ENCODE results near the gene ZSCAN20. TPM values are rescaled to one million over a fixed set of nuclear protein-coding genes. Genes with fewer than 3 reads are reported as not detected.
A peak's percentile ranks its signal among the peaks of the same experiment; 100 is the strongest.

The ZSCAN20 gene
- polyA plus RNA-seq (2013, experiment 1 of 4): 5.3 TPM
- polyA plus RNA-seq (2013, experiment 2 of 4): 5.7 TPM
- 4.9 TPM for polyA plus RNA-seq (2013, experiment 3 of 4)
- polyA plus RNA-seq (2013, experiment 4 of 4): 5.4 TPM

- Histone ChIP-seq H3K27ac (ENCODE audit: insufficient read depth, low read depth, low read length, poor library complexity, severe bottlenecking) (no peak within 1 kb of the TSS), H3K27me3 (ENCODE audit: control insufficient read depth, insufficient read depth, low read length, poor library complexity, severe bottlenecking) (no peaks in the 10 kb centered on the region), H3K4me1 (ENCODE audit: control insufficient read depth, insufficient read depth, low read length) (no peaks in the 10 kb centered on the region), H3K4me3 (ENCODE audit: insufficient read depth, low read depth, low read length) (peak within 1 kb of the TSS; percentile 51), H3K9me3 (ENCODE audit: control insufficient read depth, low read length) (no peaks in the 10 kb centered on the region), H3K36me3 (ENCODE audit: control insufficient read depth, insufficient read depth, low read length) (no peaks in the 10 kb centered on the region)
- 2 to 3% methylated on average over 38 of the region's 38 CpGs for WGBS, 2 experiments
These were observed at the start of gene ZSCAN20 for GRCh38 chr1:33472269-33472980. Gene ZSCAN20 (plus strand): TSS chr1:33472645. CDS start chr1:33479289, 6,644 bp downstream.

DNA sequence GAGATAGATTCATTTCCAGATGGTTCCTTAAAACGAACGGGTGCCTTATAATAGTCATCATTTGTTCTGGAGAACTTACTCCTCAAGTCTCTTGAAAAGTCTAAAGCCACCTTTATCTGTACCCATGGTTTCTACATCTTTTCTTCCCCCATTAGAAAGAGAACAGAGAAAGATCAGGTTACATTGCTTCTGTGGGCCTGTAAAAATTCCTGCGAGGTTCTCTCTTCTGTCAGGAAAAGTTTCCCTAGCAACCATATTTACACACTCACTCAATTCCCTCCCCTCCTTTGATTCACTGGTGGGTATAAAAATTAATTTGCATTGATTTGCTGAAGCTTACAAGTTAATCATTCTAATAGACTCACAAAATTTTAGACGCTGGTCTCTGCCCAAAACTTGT is 48.2 kb upstream of the ZSCAN20 start:
- Histone ChIP-seq H3K4me3 (ENCODE audit: insufficient read depth, low read depth, low read length) (no peak overlapping the region), H3K9me3 (ENCODE audit: control insufficient read depth, low read length) (no peaks in the 10 kb centered on the region), H3K4me1 (ENCODE audit: control insufficient read depth, insufficient read depth, low read length) (peaks cover 17% of the 10 kb centered on the region), H3K27me3 (ENCODE audit: control insufficient read depth, insufficient read depth, low read length, poor library complexity, severe bottlenecking) (peaks cover 7% of the 10 kb centered on the region), H3K36me3 (ENCODE audit: control insufficient read depth, insufficient read depth, low read length) (no peaks in the 10 kb centered on the region), H3K27ac (ENCODE audit: insufficient read depth, low read depth, low read length, poor library complexity, severe bottlenecking) (no peak overlapping the region)
- WGBS, 2 experiments: 31 to 49% methylated on average over 3 to 4 of the region's 4 CpGs

DNA sequence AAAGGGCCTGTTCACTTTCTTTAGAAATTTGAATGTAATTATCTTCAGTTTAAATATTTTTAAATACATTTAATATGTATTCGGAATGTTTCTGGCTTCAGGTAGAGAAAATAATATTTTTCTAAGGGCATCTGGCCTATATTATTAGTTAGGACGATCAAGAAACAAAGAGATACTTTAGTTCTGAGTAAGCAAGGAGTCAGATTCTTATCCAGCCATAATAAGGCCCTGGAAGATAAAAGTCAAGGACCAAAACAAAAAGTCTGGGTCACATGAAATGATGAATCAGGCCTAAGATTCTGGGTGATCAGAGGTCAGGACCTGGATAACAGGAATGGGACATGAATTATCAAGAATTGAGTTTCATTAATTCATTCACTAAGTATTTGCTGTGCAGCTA is 47.8 kb upstream of the ZSCAN20 start:
- Histone ChIP-seq H3K36me3 (ENCODE audit: control insufficient read depth, insufficient read depth, low read length) (no peaks in the 10 kb centered on the region), H3K4me3 (ENCODE audit: insufficient read depth, low read depth, low read length) (no peak overlapping the region), H3K27me3 (ENCODE audit: control insufficient read depth, insufficient read depth, low read length, poor library complexity, severe bottlenecking) (peaks cover 11% of the 10 kb centered on the region), H3K27ac (ENCODE audit: insufficient read depth, low read depth, low read length, poor library complexity, severe bottlenecking) (no peak overlapping the region), H3K4me1 (ENCODE audit: control insufficient read depth, insufficient read depth, low read length) (peaks cover 21% of the 10 kb centered on the region), H3K9me3 (ENCODE audit: control insufficient read depth, low read length) (no peaks in the 10 kb centered on the region)
- 55 to 87% methylated on average over 1 to 2 of the region's 2 CpGs for WGBS, 2 experiments

- H3K9me3 ChIP-seq (ENCODE audit: control insufficient read depth, low read length): no peaks in the 10 kb centered on the region
- H3K4me1 ChIP-seq (ENCODE audit: control insufficient read depth, insufficient read depth, low read length): peaks cover 24% of the 10 kb centered on the region
- peaks cover 17% of the 10 kb centered on the region for H3K27me3 ChIP-seq (ENCODE audit: control insufficient read depth, insufficient read depth, low read length, poor library complexity, severe bottlenecking)
- no peaks in the 10 kb centered on the region for H3K36me3 ChIP-seq (ENCODE audit: control insufficient read depth, insufficient read depth, low read length)
- H3K27ac ChIP-seq (ENCODE audit: insufficient read depth, low read depth, low read length, poor library complexity, severe bottlenecking): no peak overlapping the region
- H3K4me3 ChIP-seq (ENCODE audit: insufficient read depth, low read depth, low read length): no peak overlapping the region
- 90 to 100% methylated on average over 2 of the region's 2 CpGs for WGBS, 2 experiments
These were observed 46.5 kb upstream of the ZSCAN20 start for GRCh38 chr1:33425900-33426299.

GRCh38 chr1:33426916-33427315 is 45.5 kb upstream of the ZSCAN20 start:
- Histone ChIP-seq H3K4me3 (ENCODE audit: insufficient read depth, low read depth, low read length) (no peak overlapping the region), H3K36me3 (ENCODE audit: control insufficient read depth, insufficient read depth, low read length) (no peaks in the 10 kb centered on the region), H3K27ac (ENCODE audit: insufficient read depth, low read depth, low read length, poor library complexity, severe bottlenecking) (no peak overlapping the region), H3K4me1 (ENCODE audit: control insufficient read depth, insufficient read depth, low read length) (peaks cover 21% of the 10 kb centered on the region), H3K9me3 (ENCODE audit: control insufficient read depth, low read length) (no peaks in the 10 kb centered on the region), H3K27me3 (ENCODE audit: control insufficient read depth, insufficient read depth, low read length, poor library complexity, severe bottlenecking) (peaks cover 17% of the 10 kb centered on the region)
- WGBS, 2 experiments: 93 to 95% methylated on average over 3 of the region's 3 CpGs

DNA sequence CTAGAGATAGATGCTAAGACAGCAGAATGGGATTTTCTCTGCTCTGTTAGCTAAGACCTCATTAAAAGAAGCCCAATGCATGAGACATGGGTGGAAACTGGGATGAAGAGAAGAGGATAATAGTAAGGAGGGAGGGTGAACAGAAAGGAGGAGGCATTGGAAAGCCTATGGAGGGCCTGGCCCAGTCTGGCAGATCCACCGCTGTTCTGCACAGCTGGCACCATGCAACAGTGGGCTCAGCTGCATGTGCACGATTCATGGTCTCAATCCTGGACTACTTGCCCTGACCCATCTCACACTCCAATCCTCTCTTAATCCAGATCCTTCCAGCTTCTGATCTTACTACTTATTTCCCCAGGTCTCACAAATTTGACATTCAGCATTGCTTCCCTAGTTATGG is 43.8 kb upstream of the ZSCAN20 start:
- Histone ChIP-seq H3K27ac (ENCODE audit: insufficient read depth, low read depth, low read length, poor library complexity, severe bottlenecking) (no peak overlapping the region), H3K9me3 (ENCODE audit: control insufficient read depth, low read length) (no peaks in the 10 kb centered on the region), H3K27me3 (ENCODE audit: control insufficient read depth, insufficient read depth, low read length, poor library complexity, severe bottlenecking) (peaks cover 17% of the 10 kb centered on the region), H3K4me3 (ENCODE audit: insufficient read depth, low read depth, low read length) (no peak overlapping the region), H3K4me1 (ENCODE audit: control insufficient read depth, insufficient read depth, low read length) (peaks cover 16% of the 10 kb centered on the region), H3K36me3 (ENCODE audit: control insufficient read depth, insufficient read depth, low read length) (no peaks in the 10 kb centered on the region)
- 88 to 96% methylated on average over 2 of the region's 2 CpGs for WGBS, 2 experiments

GRCh38 chr1:33429332-33429731 is 43.1 kb upstream of the ZSCAN20 start:
- Histone ChIP-seq H3K27ac (ENCODE audit: insufficient read depth, low read depth, low read length, poor library complexity, severe bottlenecking) (no peak overlapping the region), H3K27me3 (ENCODE audit: control insufficient read depth, insufficient read depth, low read length, poor library complexity, severe bottlenecking) (peaks cover 17% of the 10 kb centered on the region), H3K36me3 (ENCODE audit: control insufficient read depth, insufficient read depth, low read length) (no peaks in the 10 kb centered on the region), H3K4me1 (ENCODE audit: control insufficient read depth, insufficient read depth, low read length) (peaks cover 15% of the 10 kb centered on the region), H3K9me3 (ENCODE audit: control insufficient read depth, low read length) (no peaks in the 10 kb centered on the region), H3K4me3 (ENCODE audit: insufficient read depth, low read depth, low read length) (no peak overlapping the region)
- 40 to 50% methylated on average over 2 of the region's 2 CpGs for WGBS, 2 experiments

- peaks cover 17% of the 10 kb centered on the region for H3K27me3 ChIP-seq (ENCODE audit: control insufficient read depth, insufficient read depth, low read length, poor library complexity, severe bottlenecking)
- no peak overlapping the region for H3K27ac ChIP-seq (ENCODE audit: insufficient read depth, low read depth, low read length, poor library complexity, severe bottlenecking)
- no peaks in the 10 kb centered on the region for H3K36me3 ChIP-seq (ENCODE audit: control insufficient read depth, insufficient read depth, low read length)
- H3K4me3 ChIP-seq (ENCODE audit: insufficient read depth, low read depth, low read length): peak overlapping the region; percentile 64
- H3K4me1 ChIP-seq (ENCODE audit: control insufficient read depth, insufficient read depth, low read length): peaks cover 15% of the 10 kb centered on the region
- H3K9me3 ChIP-seq (ENCODE audit: control insufficient read depth, low read length): no peaks in the 10 kb centered on the region
- 2% methylated on average over 52 to 54 of the region's 54 CpGs for WGBS, 2 experiments
These were observed 42.4 kb upstream of the ZSCAN20 start for GRCh38 chr1:33429856-33430691.

DNA sequence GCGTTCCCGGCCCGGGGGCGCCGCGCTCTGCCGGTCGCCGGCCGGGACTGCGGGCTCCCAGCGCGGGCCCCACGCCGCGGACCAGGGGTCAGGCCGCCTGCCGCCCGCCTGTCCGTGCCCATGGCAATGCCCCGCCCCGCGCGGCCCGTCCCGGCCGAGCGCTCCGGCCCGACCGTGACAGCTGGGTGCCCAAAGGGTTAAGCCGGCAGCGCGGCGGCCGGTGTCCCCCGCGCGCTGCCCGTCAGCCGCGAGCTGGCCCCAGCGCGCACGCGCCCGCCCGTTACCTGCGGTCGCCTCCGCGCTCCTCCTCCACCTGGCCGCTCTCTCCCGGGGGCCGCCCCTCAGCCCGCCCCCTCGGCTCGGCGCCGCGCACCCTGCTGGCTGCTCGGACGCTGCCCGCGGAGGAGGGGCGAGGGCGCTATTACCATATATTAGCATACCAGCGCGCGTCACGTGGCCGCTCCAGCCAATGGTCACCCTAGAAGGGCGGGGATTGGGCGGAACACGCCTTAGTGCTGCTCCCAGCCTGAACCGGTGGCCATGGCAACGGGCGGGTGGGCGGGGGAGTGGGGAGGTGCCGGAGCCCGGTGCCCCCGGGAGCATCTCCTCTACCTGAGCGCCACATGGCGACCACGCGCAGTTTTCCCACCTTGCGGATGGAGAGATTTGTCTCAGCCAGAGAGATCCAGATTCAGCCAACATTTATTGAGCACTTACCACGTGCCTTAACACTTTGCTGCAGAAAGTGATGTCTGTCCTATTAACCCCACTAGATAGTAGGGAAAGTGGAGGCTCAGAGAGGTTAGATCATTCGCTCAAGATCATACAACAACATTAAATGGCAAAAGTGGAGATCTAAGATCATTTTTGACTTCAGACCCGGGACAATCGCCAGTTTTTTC is 41.5 kb upstream of the ZSCAN20 start, which contains the start of gene PHC2:
PHC2 (minus strand) TSS at position 404 of the 902 bp plus-strand sequence. CDS start 55,556 bp downstream, outside the sequence.
- Histone ChIP-seq H3K36me3 (ENCODE audit: control insufficient read depth, insufficient read depth, low read length) (no peaks in the 10 kb centered on the region), H3K4me3 (ENCODE audit: insufficient read depth, low read depth, low read length) (peak within 1 kb of the TSS; percentile 64), H3K9me3 (ENCODE audit: control insufficient read depth, low read length) (no peaks in the 10 kb centered on the region), H3K27me3 (ENCODE audit: control insufficient read depth, insufficient read depth, low read length, poor library complexity, severe bottlenecking) (peaks cover 17% of the 10 kb centered on the region), H3K27ac (ENCODE audit: insufficient read depth, low read depth, low read length, poor library complexity, severe bottlenecking) (no peak within 1 kb of the TSS), H3K4me1 (ENCODE audit: control insufficient read depth, insufficient read depth, low read length) (peaks cover 15% of the 10 kb centered on the region)
- WGBS, 2 experiments: 2% methylated on average over 91 of the region's 91 CpGs
